ENCODE measurements around the gene FGD5. TPM values are rescaled to one million over a fixed set of nuclear protein-coding genes. Genes with fewer than 3 reads are reported as not detected.

FGD5 gene
- total RNA-seq, 1 donor from 2014 or later, result 294 TPM

- TF ChIP-seq CTCF (IDR thresholded peaks at IDR 0.05; ENCODE audit: unreplicated experiment), result peak; percentile 78
- Mint-ChIP-seq H3K27ac (ENCODE audit: unreplicated experiment) (no peak overlapping the region), H3K27me3 (ENCODE audit: unreplicated experiment) (peaks cover 15% of the 10 kb centered on the region), H3K9me3 (ENCODE audit: unreplicated experiment) (no peaks in the 10 kb centered on the region), H3K36me3 (ENCODE audit: low read depth, unreplicated experiment) (peaks cover 47% of the 10 kb centered on the region), H3K4me3 (ENCODE audit: unreplicated experiment) (no peak overlapping the region), H3K4me1 (ENCODE audit: unreplicated experiment) (no peaks in the 10 kb centered on the region)
- DNase-seq (ENCODE audit: low spot score), result peak; percentile 26
Measured at GRCh38 chr3:14925729-14926591, 107.2 kb downstream of the FGD5 start.

GRCh38 chr3:14926592-14926991, 107.8 kb downstream of the FGD5 start:
- Mint-ChIP-seq H3K9me3 (ENCODE audit: unreplicated experiment) (no peaks in the 10 kb centered on the region), H3K27ac (ENCODE audit: unreplicated experiment) (no peak overlapping the region), H3K4me3 (ENCODE audit: unreplicated experiment) (no peak overlapping the region), H3K4me1 (ENCODE audit: unreplicated experiment) (no peaks in the 10 kb centered on the region), H3K36me3 (ENCODE audit: low read depth, unreplicated experiment) (peaks cover 46% of the 10 kb centered on the region), H3K27me3 (ENCODE audit: unreplicated experiment) (peaks cover 13% of the 10 kb centered on the region)
- no peak for TF ChIP-seq CTCF (IDR thresholded peaks at IDR 0.05; ENCODE audit: unreplicated experiment)
- no peak for DNase-seq (ENCODE audit: low spot score)

GRCh38 chr3:14927308-14927707, 108.5 kb downstream of the FGD5 start:
- Mint-ChIP-seq H3K27me3 (ENCODE audit: unreplicated experiment) (peaks cover 14% of the 10 kb centered on the region), H3K4me1 (ENCODE audit: unreplicated experiment) (no peaks in the 10 kb centered on the region), H3K9me3 (ENCODE audit: unreplicated experiment) (no peaks in the 10 kb centered on the region), H3K4me3 (ENCODE audit: unreplicated experiment) (no peak overlapping the region), H3K27ac (ENCODE audit: unreplicated experiment) (no peak overlapping the region), H3K36me3 (ENCODE audit: low read depth, unreplicated experiment) (peaks cover 50% of the 10 kb centered on the region)
- no peak for DNase-seq (ENCODE audit: low spot score)
- TF ChIP-seq CTCF (IDR thresholded peaks at IDR 0.05; ENCODE audit: unreplicated experiment), result no peak

- no peak for TF ChIP-seq CTCF (IDR thresholded peaks at IDR 0.05; ENCODE audit: unreplicated experiment)
- H3K27me3 Mint-ChIP-seq (ENCODE audit: unreplicated experiment), result peaks cover 3% of the 10 kb centered on the region
Measured at GRCh38 chr3:14929310-14930074, 110.7 kb downstream of the FGD5 start.

More at GRCh38 chr3:14929310-14930074, 110.7 kb downstream of the FGD5 start:
- Mint-ChIP-seq H3K9me3 (ENCODE audit: unreplicated experiment) (no peaks in the 10 kb centered on the region), H3K27ac (ENCODE audit: unreplicated experiment) (no peak overlapping the region), H3K36me3 (ENCODE audit: low read depth, unreplicated experiment) (peaks cover 55% of the 10 kb centered on the region), H3K4me1 (ENCODE audit: unreplicated experiment) (no peaks in the 10 kb centered on the region), H3K4me3 (ENCODE audit: unreplicated experiment) (no peak overlapping the region)
- no peak for DNase-seq (ENCODE audit: low spot score)

Data from endothelial cell (in vitro differentiated cells).